ENCODE measurements around the gene TUBA3D.
"Not testable (repeated sequence)": the region's sequence is repeated elsewhere in the genome, so short reads cannot be mapped to it uniquely, and the experiment has no call there.

DNA sequence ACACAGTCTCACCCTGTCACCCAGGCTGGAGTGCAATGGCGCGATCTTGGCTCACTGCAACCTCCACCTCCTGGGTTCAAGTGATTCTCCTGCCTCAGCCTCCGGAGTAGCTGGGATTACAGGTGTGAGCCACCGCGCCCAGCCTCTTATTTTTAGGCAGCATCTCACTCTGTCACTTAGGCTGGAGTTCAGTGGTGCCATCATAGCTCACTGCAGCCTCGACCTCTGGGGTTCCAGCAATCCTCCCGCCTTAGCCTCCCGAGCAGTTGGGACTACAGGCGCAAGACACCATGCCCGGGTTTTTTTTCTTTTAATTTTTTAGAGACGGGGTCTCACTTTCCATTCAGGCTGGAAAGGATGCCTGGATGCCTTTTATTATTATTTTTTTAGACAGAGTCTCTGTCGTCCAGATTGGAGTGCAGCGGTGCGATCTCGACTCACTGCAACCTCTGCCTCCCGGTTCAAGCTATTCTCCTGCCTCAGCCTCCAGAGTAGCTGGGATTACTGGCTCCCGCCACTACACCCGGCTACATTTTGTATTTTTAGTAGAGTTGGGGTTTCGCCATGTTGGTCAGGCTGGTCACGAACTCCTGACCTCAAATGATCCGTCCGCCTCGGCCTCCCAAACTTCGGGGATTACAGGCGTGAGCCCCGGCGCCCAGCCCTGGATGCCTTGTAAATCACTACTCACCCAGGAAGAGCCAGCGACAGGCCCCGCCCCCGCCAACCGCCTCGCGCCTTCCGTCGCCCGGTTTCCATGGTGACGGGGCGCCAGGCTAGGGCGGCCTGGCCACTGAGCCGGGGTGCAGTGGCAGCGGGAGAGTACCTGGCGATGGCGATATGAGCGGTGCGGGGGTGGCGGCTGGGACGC, 51.4 kb downstream of the TUBA3D start, which contains the start of gene CCDC74A:
- TF ChIP-seq ZC3H8 (IDR thresholded peaks at IDR 0.05); POLR2A (conservative IDR thresholded peaks at IDR 0.05); TAF1 (IDR thresholded peaks at IDR 0.05; ENCODE audit: control insufficient read depth, extremely low read depth, insufficient read depth, low read length, severe bottlenecking); EZH2 (IDR thresholded peaks at IDR 0.05; ENCODE audit: borderline replicate concordance, low read depth, low read length); ZNF696 (CRISPR knock-in tag; conservative IDR thresholded peaks at IDR 0.05); TEAD1 (CRISPR knock-in tag; IDR thresholded peaks at IDR 0.05); NBN (IDR thresholded peaks at IDR 0.05; ENCODE audit: low read depth); ZBED1 (IDR thresholded peaks at IDR 0.05); CHD1 (IDR thresholded peaks at IDR 0.05; ENCODE audit: low read length); RB1 (IDR thresholded peaks at IDR 0.05; ENCODE audit: low read depth); MYC (IDR thresholded peaks at IDR 0.05; ENCODE audit: low read depth, low read length); MYC (CRISPR knock-in tag; IDR thresholded peaks at IDR 0.05; ENCODE audit: borderline replicate concordance, low read depth); HOXB6 (CRISPR knock-in tag; IDR thresholded peaks at IDR 0.05; ENCODE audit: borderline replicate concordance); ELF1 (tag; IDR thresholded peaks at IDR 0.05): not testable (repeated sequence)
- TF ChIP-seq, protein P1, sequence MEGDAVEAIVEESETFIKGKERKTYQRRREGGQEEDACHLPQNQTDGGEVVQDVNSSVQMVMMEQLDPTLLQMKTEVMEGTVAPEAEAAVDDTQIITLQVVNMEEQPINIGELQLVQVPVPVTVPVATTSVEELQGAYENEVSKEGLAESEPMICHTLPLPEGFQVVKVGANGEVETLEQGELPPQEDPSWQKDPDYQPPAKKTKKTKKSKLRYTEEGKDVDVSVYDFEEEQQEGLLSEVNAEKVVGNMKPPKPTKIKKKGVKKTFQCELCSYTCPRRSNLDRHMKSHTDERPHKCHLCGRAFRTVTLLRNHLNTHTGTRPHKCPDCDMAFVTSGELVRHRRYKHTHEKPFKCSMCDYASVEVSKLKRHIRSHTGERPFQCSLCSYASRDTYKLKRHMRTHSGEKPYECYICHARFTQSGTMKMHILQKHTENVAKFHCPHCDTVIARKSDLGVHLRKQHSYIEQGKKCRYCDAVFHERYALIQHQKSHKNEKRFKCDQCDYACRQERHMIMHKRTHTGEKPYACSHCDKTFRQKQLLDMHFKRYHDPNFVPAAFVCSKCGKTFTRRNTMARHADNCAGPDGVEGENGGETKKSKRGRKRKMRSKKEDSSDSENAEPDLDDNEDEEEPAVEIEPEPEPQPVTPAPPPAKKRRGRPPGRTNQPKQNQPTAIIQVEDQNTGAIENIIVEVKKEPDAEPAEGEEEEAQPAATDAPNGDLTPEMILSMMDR (IDR thresholded peaks at IDR 0.05 in 2 of 3, conservative IDR thresholded peaks at IDR 0.05 in 1 of 3; ENCODE audit: insufficient read depth in 2 of 3, low read depth in 1 of 3, low read length in 3 of 3), result not testable (repeated sequence)

All from K562 (cell line).